SIG-M5 treated with dmso at 0.1 percent for 504 hours (cell line): ENCODE measurements around the gene ASB13.
A peak's percentile ranks its signal among the peaks of the same experiment; 100 is the strongest.
"Not testable (repeated sequence)": the region's sequence is repeated elsewhere in the genome, so short reads cannot be mapped to it uniquely, and the experiment has no call there.

Experiments used
- DNase-seq: peaks from one replicate; lab custom pipeline; 2025; ENCODE audit not compliant: unreplicated experiment; lab: John Stamatoyannopoulos, UW

ASB13 gene

DNA sequence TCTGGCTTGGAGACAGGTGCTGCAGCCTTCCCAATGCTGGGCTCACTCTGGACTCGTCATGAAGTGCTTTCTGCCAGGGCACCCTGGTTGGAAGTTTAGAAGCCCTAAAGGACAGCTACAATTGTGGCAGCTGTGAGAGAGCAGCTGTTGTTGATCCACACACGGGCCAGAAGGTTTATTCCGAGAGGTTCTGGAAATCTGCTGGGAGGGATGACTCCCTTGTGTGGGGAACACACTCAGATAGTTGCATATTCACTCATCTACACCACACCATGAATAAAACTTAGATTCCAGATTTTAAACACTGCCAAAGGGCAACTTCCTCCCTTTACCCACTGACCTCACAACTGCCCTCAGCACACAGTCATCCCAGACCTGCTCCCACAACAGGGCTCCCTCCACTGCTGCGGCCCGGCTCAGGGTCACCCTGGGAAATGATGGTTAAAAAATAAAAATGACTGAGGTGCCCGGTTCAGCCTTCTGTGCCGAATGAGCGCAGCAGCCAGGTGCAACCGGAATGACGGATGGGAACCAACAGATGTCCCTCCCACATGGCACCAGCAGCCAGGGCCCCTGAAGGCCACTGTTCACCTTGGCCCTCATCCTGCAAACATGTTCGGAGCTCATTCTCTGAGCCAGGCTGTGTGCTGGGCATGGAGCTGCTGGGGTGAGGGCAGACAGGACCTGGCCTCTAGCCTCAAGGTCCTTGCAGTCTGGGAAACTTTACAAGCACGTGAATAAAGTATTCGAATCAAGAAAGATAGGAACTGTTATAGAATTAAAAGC, 40.2 kb downstream of the ASB13 start:
- DNase-seq: no peak

DNA sequence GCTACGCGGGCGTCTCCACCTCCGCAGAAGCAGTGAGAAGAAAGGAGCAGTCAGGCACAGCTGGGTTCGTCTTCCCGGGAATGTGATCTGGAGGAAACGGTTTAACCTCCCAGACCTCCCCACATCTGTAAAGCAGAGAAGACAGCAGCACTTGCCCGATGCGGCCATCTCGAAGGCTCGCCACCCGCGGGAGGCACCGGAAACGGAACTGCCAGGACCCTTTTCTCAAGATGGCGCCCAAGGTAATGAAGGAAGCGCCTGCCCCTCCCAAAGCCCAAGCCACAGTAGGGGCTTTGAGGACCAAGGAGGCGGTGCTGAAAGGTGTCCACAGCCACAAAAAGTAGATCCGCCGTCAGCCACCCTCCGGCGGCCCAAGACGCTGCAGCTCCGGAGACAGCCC, 41.7 kb downstream of the ASB13 start:
- DNase-seq: no peak

DNA sequence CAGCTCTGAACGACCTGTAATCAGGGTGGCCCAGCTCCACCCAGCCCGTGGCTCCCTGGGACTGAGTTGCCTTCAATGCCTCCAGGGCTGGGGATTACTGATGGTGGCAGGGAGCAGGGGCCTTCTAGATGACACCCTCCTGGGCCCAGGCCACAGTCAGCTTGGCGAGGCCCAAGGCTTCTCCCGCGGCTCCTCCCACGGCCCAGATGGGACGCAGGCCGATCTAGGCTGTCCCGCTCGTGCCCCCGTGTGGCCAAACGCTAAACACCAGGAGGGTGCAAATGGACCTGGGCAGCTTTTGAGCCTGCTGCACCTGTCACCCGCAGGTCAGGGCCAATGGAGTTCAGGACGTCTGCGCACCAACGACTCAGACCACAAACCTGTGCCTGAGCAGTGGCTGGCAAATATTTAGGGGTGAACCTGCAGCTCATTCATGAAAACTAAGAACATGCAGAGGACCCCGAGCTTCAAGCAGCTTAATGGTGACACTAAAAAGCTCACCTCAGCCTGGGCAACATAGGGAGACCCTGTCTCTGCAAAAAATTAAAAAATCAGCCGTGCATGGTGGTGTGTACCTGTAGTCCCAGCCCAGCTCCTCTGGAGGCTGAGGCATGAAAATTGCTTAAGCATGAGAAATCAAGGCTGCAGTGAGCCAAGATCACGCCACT, 43.2 kb downstream of the ASB13 start:
- DNase-seq: peak; percentile 70

DNA sequence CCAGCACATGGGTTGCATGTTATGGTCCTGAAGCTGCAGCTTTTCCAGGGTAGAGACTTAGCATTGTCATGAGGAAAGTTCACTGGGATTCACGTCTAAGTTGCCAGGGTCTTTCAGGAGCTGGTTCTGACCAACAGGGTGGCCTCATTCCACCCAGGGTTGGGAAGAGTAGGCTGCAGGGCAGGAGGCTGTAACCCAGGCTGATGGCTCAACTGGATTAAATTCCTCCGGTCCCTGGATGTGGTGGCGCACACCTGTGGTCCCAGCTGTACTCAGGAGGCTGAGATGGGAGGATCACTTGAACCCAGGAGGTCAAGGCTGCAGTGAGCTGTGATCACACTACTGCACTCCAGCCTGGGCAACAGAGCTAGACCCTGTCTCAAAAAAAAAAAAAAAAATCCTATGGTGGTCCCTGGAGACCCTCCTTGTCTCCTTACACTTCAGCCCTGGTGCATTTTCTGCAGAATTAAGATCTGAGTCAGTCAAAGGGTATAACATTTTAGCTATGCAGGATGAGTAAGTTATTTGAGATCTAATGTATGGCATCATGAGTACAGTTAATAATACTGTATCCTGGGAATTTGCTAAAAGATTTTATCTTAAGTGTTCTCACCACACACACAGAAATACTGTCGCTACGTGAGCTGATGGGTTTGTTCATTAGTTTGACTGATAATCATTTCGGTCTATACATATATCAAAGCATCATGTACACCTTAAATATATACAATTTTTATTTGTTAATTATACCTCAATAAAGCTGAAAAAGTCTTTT, 44.0 kb downstream of the ASB13 start:
- DNase-seq: no peak

DNA sequence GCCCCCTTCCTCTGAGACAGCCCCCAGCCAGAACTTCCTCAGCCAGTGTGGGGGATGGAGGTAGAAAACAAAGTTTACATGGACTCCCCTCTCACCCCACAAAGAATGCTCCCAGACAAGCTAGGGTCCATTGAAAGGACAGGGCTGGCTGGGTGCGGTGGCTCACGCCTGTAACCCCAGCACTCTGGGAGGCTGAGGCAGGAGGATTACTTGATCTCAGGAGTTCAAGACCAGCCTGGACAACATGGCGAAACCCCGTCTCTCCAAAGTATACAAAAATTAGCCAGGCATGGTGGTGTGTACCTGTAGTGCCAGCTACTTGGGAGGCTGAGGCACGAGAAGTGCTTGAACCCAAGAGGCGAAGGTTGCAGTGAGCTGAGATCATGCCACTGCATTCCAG, 45.0 kb downstream of the ASB13 start:
- not testable (repeated sequence) for DNase-seq

DNA sequence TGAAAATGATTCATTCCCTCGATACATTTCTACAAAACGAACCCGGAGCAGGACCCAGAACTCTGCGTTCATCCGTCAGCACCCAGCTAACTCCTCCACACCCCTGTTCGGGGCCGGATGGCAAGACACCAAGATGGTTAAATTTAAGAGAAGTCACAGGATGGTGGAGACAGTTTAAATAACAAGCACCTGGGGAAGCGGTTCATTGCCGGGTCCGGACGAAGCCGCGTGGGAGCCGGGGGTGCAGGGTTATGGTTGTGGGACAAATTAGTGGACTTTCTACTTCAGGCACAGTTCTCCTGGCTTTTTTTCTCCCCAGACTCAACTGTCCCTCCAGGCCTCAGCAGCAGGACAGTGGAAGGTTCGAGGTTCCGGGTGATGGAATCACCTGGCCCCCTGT, 45.4 kb downstream of the ASB13 start:
- DNase-seq: no peak

DNA sequence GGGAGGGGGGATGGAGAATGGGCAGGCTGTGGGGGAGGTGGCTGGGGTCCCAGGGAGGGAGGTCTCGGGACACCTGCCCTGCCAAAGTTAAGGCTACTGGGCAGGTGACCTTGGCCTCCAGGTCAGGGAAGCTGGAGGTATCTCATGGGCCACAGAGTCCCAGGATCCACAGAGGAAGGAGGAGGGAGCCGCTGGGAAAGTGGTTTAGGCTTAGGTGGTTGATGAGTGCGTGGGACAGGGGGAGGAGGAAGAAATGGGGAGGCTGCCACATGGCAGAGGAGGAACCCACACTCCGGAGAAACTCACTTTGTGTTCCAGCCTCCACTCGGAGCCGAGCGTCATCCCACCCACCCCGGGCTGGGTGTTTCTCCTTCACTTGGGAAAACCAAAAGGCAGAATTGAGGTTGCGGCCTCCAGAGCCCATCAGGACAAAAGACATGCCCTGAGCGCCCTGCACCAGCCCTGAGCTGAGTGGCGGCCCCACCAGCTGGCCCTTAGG, 46.1 kb downstream of the ASB13 start:
- no peak for DNase-seq

DNA sequence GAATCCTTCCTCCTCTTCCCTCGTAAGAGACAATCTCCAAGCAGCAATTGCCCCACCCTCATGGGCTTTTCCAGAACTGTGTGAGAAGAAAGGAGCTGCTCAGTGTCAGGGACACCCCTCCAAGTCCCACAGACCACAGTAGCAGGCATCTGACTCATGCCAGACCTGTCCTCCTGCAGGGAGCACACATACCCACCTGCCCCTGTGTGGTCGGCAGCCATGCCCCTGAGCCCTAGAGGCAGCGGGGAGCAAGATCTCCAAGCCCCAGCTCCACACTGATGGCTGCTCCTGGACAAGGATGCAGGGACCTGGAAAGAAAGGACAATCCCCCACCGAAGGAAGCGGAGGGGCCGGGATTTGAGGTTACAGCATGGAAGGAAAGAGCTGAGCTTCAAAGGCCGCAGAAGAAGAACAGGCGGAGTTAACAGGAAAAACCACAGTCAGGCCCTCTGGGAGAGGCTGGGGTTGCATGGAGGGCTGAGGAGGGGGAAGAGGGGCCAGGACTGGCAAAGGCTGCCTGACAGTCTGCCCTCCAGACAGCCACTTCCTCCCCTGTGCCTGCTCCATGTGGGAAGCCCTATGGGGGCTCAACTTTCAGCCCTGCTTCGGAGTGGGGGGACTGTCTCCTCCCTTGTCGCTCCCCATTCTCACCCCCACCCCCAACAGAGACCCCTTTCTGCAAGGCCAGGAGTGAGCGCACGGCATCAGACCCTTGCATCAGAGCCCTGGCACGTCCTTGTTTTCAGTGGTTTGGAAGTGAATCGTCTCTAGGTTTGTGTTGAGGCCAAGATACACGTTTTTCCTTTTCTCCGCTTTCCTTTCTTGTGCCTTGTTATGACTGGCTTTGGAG, 46.8 kb downstream of the ASB13 start:
- DNase-seq: no peak

DNA sequence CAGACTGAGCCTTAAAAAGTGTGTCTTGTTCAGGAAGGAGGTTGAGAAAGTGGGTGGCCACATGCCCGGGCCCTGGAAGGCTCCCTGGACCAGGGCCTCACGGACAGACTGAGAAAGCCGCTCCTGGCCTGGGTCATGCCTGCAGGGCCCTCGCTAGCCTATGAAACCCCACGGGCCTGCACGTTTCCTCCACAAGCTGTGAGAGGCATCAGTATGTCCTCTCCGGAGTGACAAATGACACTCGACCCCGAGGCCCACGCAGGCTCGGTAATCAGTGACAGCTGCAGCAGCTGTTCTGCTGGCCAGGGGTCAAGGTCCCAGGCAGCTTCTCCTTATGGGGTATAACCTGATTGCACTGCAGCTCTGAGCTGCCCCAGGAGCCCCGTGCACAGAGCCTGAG, 47.6 kb downstream of the ASB13 start:
- DNase-seq: no peak

DNA sequence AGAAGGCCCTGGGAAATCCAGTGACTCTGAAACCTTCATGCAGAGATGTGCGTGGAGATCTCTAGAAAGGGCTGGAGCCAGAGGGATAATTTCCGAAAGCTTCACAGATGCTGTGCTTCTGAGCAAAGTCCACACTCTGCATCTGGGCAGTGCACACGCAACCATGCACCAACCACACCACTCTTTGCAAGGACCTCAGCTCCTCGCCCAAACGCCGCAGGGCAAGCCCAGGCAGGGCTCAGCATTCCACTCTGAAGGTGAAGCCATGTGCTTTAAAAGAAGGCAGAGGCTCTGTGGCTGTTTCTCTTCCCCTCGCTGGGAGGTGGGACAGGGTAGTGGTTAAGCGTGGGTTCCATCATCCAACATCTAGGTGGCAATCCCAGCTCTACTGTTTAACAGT, 48.4 kb downstream of the ASB13 start:
- no peak for DNase-seq

DNA sequence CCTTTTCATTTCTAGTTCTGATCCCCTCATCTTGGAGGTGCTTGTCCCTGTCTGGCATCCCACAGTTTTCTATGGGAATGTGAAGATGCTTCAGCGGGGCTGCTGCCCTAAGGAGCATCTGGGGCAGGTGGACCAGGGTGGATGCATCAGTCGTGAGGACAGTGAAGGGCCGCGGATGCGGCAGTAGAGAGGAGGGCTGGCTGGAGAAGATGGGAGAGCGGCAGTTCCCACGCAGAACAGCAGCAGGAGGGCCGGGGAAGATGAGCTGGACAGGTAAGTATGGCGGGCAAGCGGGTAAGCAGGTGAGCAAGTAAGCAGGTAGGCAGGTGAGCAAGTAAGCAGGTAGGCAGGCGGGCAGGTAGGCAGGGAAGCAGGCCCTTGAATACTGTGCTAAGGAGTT, 48.9 kb downstream of the ASB13 start:
- no peak for DNase-seq

DNA sequence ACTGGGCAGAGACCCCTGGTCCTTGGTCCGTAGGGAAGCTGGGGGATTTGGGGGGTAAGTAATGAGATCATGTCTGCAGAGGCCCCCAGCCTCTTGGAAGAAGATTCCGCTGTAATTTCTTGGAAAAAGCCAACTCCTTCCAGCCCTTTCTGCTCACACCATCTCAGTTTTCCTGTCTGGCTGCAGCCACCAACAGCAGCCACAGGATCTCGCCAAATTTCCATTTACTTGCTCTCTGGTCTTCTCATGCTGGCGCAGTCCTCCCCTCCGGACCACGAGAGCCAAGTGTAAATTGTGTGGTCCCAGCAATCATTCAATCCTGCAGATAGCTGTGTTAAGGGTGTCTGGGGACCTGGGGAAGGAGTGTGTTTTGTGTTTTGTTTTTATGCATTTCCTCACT, 49.6 kb downstream of the ASB13 start:
- DNase-seq: no peak

DNA sequence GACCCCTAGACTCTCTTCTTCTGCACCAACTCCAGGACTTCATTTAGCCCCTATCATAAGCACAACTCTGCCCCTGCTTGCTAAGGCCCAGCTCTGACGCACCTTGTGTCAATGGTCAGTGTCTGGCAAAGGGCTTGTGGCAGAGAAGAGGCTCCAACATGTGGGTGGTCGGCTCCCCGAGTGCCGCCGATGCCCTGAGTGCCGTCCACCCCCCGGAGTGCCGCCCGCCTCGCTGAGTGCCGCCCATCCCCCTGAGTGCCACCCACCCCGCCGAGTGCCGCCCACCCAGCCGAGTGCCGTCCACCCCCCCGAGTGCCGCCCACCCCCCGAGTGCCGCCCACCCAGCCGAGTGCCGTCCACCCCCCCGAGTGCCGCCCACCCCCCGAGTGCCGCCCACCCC, 50.3 kb downstream of the ASB13 start:
- DNase-seq: no peak

DNA sequence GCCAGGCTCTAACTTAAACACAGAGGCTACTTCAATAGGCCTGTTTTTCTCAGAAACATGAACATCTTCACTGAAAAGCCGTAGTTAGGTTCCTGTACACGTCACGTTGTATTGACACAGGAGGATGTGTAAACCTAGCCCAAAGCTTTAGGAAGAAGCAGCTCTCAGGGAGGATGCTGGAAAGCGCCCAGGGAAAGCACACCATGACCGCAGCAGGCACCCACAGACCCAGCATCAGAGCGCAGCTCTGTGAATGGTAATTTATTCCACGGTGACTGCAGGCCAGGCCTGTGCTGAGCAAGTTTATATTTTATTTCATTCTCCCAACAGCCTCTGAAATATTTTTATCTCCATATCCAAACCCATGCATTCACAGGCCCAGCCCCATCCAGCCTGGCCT, 51.1 kb downstream of the ASB13 start:
- no peak for DNase-seq

DNA sequence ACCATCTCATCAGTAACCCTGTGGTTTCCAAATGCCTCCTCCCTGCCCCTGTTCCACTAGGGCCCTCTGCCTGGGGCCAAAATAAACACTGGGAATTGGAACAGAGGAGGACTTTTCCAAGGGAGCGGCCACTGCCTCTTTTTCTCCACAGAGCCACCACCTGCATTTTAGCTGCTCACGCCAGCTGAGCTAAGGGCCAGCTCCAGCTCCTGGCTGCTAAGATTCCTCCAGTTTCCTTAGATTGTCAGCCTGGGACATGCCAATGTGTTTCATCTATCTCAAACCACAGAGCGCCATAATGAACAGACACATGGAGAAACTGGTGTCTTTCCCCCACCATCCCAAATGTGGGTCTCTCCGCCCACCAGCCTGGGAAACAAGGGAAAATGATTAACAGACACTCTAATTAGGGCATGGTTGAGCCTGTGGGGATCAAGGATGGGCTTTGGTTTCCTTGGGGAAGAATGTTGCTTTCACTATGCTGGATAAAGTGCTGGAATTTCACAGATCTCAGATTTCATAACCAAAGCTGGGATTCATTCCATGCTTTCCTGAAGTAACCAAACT, 52.2 kb downstream of the ASB13 start:
- no peak for DNase-seq

DNA sequence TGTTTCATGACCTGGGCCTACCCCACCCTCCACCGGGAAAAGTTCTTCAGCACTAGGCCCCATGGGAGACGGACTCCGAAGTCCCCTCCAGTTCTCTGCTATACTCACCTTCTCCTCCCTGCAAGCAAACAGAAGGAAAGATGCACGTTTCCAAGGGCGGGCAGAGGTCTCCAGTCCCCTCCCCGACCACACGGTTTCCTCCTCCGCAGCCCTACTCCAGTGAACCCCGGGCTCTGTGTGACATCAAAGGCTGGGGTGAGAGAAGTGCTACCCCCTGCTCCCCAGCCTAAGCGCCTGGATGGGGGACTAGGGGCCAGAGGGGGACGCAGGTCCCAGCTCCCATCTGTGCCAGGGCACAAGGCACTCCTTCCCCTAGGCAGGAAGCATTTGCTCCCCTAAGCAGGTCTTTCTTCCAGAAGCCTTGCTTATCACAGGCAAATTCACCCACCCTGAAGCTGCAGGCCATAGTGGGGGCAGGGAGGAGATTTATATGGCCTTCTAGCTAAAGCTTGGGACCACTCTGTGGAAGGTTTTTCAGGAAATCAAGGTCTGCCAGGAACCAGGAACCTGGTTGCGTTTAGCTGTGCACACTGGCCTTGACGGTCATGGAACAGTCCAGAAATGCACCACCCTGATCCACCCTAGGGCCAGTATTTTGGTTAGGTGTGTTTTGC, 52.8 kb downstream of the ASB13 start:
- no peak for DNase-seq

DNA sequence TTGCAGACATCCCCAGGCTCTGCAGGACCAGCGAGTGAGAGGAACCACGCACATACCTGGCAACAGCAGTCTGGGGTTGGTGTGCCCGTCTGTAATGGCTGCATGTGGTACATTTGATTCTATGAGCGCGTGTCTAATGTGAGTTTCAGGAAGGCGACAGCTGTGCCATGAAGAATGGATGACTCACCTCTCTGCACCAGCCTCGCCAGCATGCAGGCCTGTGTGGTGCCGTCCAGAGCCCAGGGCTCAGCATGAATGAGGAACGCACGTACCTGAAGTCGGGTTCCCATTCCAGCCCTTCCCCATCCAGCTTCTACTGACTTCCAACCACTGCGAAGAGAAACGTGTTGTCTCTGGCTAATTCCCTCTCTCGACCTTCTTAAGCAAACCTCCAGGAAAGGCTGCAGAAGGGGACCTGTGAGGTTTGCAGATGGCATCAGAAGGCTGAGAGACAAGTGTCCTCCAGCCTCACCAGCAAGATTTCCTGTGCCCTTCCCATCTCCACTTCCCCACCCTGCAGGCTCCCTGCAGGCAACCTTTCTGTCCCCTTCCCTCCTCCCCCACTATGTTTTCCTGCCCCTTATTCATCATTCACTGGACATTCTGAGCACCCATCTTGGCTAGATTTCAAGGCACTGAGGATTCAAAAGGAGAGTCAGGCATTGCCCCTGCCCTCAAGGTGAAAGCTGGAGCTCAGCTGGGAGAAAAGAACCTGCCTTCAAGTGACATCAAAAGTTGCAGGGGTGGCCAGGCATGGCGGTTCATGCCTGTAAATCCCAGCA, 54.3 kb downstream of the ASB13 start:
- DNase-seq: no peak

DNA sequence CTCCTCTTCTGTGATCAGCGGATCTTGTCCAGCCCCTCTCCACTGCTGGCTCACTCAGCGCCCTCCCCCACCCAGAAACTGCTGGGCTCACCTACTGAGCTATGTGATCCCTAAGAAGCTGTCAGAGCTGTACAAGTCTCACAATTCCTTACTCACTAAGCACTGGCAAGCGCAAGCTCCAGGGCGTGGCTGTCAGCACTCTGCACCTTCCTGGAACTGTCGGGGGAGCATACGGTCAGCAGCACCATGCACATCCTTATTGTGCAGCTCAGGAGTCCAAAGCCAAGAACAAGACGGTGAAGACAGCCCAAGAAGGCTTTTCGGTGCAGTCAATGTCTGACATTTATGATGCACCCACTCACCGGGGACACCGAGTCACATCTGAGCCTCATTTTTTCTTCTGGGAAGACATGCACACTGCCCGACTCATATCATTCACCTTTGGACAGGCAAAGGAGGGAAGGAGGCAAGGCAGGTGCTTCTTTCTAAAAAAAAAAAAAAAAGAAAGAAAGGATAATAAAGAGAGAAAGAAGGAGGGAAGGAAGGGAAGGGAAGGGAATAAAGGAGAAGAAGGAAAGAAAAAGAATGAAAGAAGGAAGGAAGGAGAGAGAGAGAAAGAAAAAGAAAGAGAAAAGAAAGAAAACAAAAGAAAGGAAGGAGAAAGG, 56.3 kb downstream of the ASB13 start:
- no peak for DNase-seq
